ENCODE results near the gene HLTF.

The HLTF gene

GRCh38 chr3:149042789-149043386 lies 43.4 kb downstream of the HLTF start:
- Histone ChIP-seq H2BK5ac (ENCODE audit: low read length) (no peak overlapping the region), H3K18ac (ENCODE audit: low read length) (no peak overlapping the region), H3K4ac (ENCODE audit: low read length) (no peak overlapping the region), H3K4me2 (ENCODE audit: insufficient read depth, low read length, poor library complexity, severe bottlenecking) (no peak overlapping the region), H3K79me1 (ENCODE audit: low read depth, low read length) (no peaks in the 10 kb centered on the region), H3K4me3 (ENCODE audit: low read length in 2 of 2) (no peak overlapping the region), H3K36me3 (replicated peaks in 1 of 2; ENCODE audit: control insufficient read depth in 2 of 2, insufficient read depth in 2 of 2, low read length in 2 of 2) (peaks cover 3 to 100% of the 10 kb centered on the region in 2 donors), H2BK15ac (ENCODE audit: low read length) (no peak overlapping the region), H2AK5ac (ENCODE audit: low read depth, low read length) (no peak overlapping the region), H3K23ac (ENCODE audit: low read depth, low read length, poor library complexity) (no peak overlapping the region), H3K9me3 (replicated peaks in 1 of 2; ENCODE audit: control insufficient read depth in 2 of 2, insufficient read depth in 1 of 2, low read depth in 1 of 2, low read length in 2 of 2) (no peaks in the 10 kb centered on the region), H3K27me3 (ENCODE audit: control insufficient read depth in 3 of 3, insufficient read depth in 3 of 3, low read depth in 1 of 3, low read length in 3 of 3) (no peaks in the 10 kb centered on the region), H3K4me1 (ENCODE audit: control insufficient read depth in 2 of 2, insufficient read depth in 1 of 2, low read depth in 1 of 2, low read length in 2 of 2) (no peaks in the 10 kb centered on the region), H3K14ac (ENCODE audit: low read length) (no peak overlapping the region), H3K27ac (replicated peaks; ENCODE audit: low read length) (no peak overlapping the region), H3K9ac (ENCODE audit: low read depth, low read length, poor library complexity) (no peak overlapping the region), H2BK12ac (ENCODE audit: low read length) (no peak overlapping the region), H4K8ac (ENCODE audit: low read depth, low read length) (no peak overlapping the region), H2BK120ac (ENCODE audit: low read depth, low read length) (no peak overlapping the region), H4K91ac (ENCODE audit: low read depth, low read length, poor library complexity) (no peak overlapping the region), H2AFZ (ENCODE audit: low read length) (no peak overlapping the region)
- DNase-seq (ENCODE audit: low spot score): no peak
- no CpG with 5 or more reads among the region's 1 CpG for WGBS, 2 donors (ENCODE audit: extremely low coverage in 2 of 2, insufficient read length in 2 of 2, insufficient replicate concordance in 1 of 2)

DNA sequence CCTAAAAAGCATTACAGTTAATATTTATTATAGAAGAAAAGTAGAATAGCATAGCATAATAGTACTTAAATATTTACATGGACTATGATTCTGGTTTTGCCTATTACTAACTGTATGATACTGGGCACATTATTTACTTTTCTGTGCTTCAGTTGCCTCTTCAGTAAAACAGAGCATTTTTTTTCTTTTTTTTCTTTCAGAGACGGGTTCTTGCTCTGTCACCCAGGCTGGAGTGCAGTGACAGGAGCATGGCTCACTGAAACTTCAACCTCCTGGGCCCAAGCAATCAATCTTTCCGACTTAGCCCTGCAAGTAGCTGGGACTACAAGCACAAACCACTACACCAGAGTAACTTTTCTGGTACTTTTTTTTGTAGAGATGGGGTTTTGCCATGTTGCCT lies 48.0 kb downstream of the HLTF start:
- Histone ChIP-seq H3K23ac (ENCODE audit: low read depth, low read length, poor library complexity) (no peak overlapping the region), H3K4ac (ENCODE audit: low read length) (no peak overlapping the region), H3K4me1 (ENCODE audit: control insufficient read depth in 2 of 2, insufficient read depth in 1 of 2, low read depth in 1 of 2, low read length in 2 of 2) (no peaks in the 10 kb centered on the region), H3K79me1 (ENCODE audit: low read depth, low read length) (no peaks in the 10 kb centered on the region), H3K36me3 (replicated peaks in 1 of 2; ENCODE audit: control insufficient read depth in 2 of 2, insufficient read depth in 2 of 2, low read length in 2 of 2) (peaks cover 6 to 92% of the 10 kb centered on the region in 2 donors), H2BK120ac (ENCODE audit: low read depth, low read length) (no peak overlapping the region), H4K91ac (ENCODE audit: low read depth, low read length, poor library complexity) (no peak overlapping the region), H2AK5ac (ENCODE audit: low read depth, low read length) (no peak overlapping the region), H2BK5ac (ENCODE audit: low read length) (no peak overlapping the region), H3K18ac (ENCODE audit: low read length) (no peak overlapping the region), H3K4me3 (ENCODE audit: low read length in 2 of 2) (no peak overlapping the region), H3K27me3 (ENCODE audit: control insufficient read depth in 3 of 3, insufficient read depth in 3 of 3, low read depth in 1 of 3, low read length in 3 of 3) (no peaks in the 10 kb centered on the region), H3K27ac (replicated peaks; ENCODE audit: low read length) (no peak overlapping the region), H3K4me2 (ENCODE audit: insufficient read depth, low read length, poor library complexity, severe bottlenecking) (no peak overlapping the region), H2BK15ac (ENCODE audit: low read length) (no peak overlapping the region), H2BK12ac (ENCODE audit: low read length) (no peak overlapping the region), H4K8ac (ENCODE audit: low read depth, low read length) (no peak overlapping the region), H3K14ac (ENCODE audit: low read length) (no peak overlapping the region), H3K9ac (ENCODE audit: low read depth, low read length, poor library complexity) (no peak overlapping the region), H3K9me3 (replicated peaks in 1 of 2; ENCODE audit: control insufficient read depth in 2 of 2, insufficient read depth in 1 of 2, low read depth in 1 of 2, low read length in 2 of 2) (no peaks in the 10 kb centered on the region), H2AFZ (ENCODE audit: low read length) (no peak overlapping the region)
- DNase-seq (ENCODE audit: low spot score): no peak
- no CpG with 5 or more reads among the region's 2 CpGs for WGBS, 2 donors (ENCODE audit: extremely low coverage in 2 of 2, insufficient read length in 2 of 2, insufficient replicate concordance in 1 of 2)

DNA sequence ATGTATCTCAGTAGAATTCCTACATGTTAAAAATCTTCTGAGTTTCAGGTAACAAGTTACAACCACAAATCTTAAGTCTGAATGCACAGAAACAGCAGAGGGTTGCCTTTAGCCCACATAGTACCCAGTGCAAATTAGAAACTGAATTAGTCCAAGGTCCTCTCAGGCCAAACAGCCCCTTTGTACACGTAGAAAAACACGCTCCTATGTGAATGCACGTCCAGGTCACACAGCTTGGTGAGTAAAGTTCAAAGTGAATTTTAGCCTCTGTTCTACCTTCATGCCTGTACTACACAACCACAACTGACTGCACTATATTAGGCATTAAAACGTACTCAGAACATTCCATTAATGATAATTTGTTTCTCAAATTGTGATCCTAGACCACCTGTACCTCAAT lies 48.6 kb downstream of the HLTF start:
- Histone ChIP-seq H3K4me2 (ENCODE audit: insufficient read depth, low read length, poor library complexity, severe bottlenecking) (no peak overlapping the region), H3K79me1 (ENCODE audit: low read depth, low read length) (no peaks in the 10 kb centered on the region)
- no CpG with 5 or more reads among the region's 4 CpGs for WGBS, 2 donors (ENCODE audit: extremely low coverage in 2 of 2, insufficient read length in 2 of 2, insufficient replicate concordance in 1 of 2)

GRCh38 chr3:149031096-149031495 lies 55.2 kb downstream of the HLTF start:
- Histone ChIP-seq H3K4me1 (ENCODE audit: control insufficient read depth in 2 of 2, insufficient read depth in 1 of 2, low read depth in 1 of 2, low read length in 2 of 2) (no peaks in the 10 kb centered on the region), H4K91ac (ENCODE audit: low read depth, low read length, poor library complexity) (no peak overlapping the region), H3K36me3 (replicated peaks in 1 of 2; ENCODE audit: control insufficient read depth in 2 of 2, insufficient read depth in 2 of 2, low read length in 2 of 2) (peaks cover 2 to 93% of the 10 kb centered on the region in 2 donors), H2AK5ac (ENCODE audit: low read depth, low read length) (no peak overlapping the region), H3K23ac (ENCODE audit: low read depth, low read length, poor library complexity) (no peak overlapping the region), H2AFZ (ENCODE audit: low read length) (no peak overlapping the region), H3K27ac (replicated peaks; ENCODE audit: low read length) (no peak overlapping the region), H3K9me3 (replicated peaks in 1 of 2; ENCODE audit: control insufficient read depth in 2 of 2, insufficient read depth in 1 of 2, low read depth in 1 of 2, low read length in 2 of 2) (peaks cover 0 to 2% of the 10 kb centered on the region in 2 donors), H2BK12ac (ENCODE audit: low read length) (no peak overlapping the region), H3K9ac (ENCODE audit: low read depth, low read length, poor library complexity) (no peak overlapping the region), H3K27me3 (ENCODE audit: control insufficient read depth in 3 of 3, insufficient read depth in 3 of 3, low read depth in 1 of 3, low read length in 3 of 3) (no peaks in the 10 kb centered on the region), H4K8ac (ENCODE audit: low read depth, low read length) (no peak overlapping the region), H2BK120ac (ENCODE audit: low read depth, low read length) (no peak overlapping the region), H3K4me2 (ENCODE audit: insufficient read depth, low read length, poor library complexity, severe bottlenecking) (no peak overlapping the region), H3K4me3 (ENCODE audit: low read length in 2 of 2) (no peak overlapping the region), H3K18ac (ENCODE audit: low read length) (no peak overlapping the region), H3K14ac (ENCODE audit: low read length) (no peak overlapping the region), H2BK15ac (ENCODE audit: low read length) (no peak overlapping the region), H3K79me1 (ENCODE audit: low read depth, low read length) (no peaks in the 10 kb centered on the region), H2BK5ac (ENCODE audit: low read length) (no peak overlapping the region), H3K4ac (ENCODE audit: low read length) (no peak overlapping the region)
- WGBS, 2 donors (ENCODE audit: extremely low coverage in 2 of 2, insufficient read length in 2 of 2, insufficient replicate concordance in 1 of 2): no CpG with 5 or more reads among the region's 2 CpGs
- DNase-seq (ENCODE audit: low spot score): no peak

More for the DNA sequence above, 48.6 kb downstream of the HLTF start:
- no peak overlapping the region for H3K4me3 ChIP-seq (ENCODE audit: low read length in 2 of 2)
- H3K9ac ChIP-seq (ENCODE audit: low read depth, low read length, poor library complexity): no peak overlapping the region
- H2BK120ac ChIP-seq (ENCODE audit: low read depth, low read length): no peak overlapping the region
- no peak overlapping the region for H2BK5ac ChIP-seq (ENCODE audit: low read length)
- H3K4ac ChIP-seq (ENCODE audit: low read length): no peak overlapping the region
- H3K18ac ChIP-seq (ENCODE audit: low read length): no peak overlapping the region
- H3K36me3 ChIP-seq (replicated peaks in 1 of 2; ENCODE audit: control insufficient read depth in 2 of 2, insufficient read depth in 2 of 2, low read length in 2 of 2): peaks cover 6 to 92% of the 10 kb centered on the region in 2 donors
- H3K27ac ChIP-seq (replicated peaks; ENCODE audit: low read length): no peak overlapping the region
- H3K27me3 ChIP-seq (ENCODE audit: control insufficient read depth in 3 of 3, insufficient read depth in 3 of 3, low read depth in 1 of 3, low read length in 3 of 3): no peaks in the 10 kb centered on the region
- H3K14ac ChIP-seq (ENCODE audit: low read length): no peak overlapping the region
- no peak for DNase-seq (ENCODE audit: low spot score)
- no peaks in the 10 kb centered on the region for H3K4me1 ChIP-seq (ENCODE audit: control insufficient read depth in 2 of 2, insufficient read depth in 1 of 2, low read depth in 1 of 2, low read length in 2 of 2)
- no peak overlapping the region for H3K23ac ChIP-seq (ENCODE audit: low read depth, low read length, poor library complexity)
- no peak overlapping the region for H2AFZ ChIP-seq (ENCODE audit: low read length)
- H2AK5ac ChIP-seq (ENCODE audit: low read depth, low read length): no peak overlapping the region
- H4K8ac ChIP-seq (ENCODE audit: low read depth, low read length): no peak overlapping the region
- no peaks in the 10 kb centered on the region for H3K9me3 ChIP-seq (replicated peaks in 1 of 2; ENCODE audit: control insufficient read depth in 2 of 2, insufficient read depth in 1 of 2, low read depth in 1 of 2, low read length in 2 of 2)
- no peak overlapping the region for H4K91ac ChIP-seq (ENCODE audit: low read depth, low read length, poor library complexity)
- no peak overlapping the region for H2BK12ac ChIP-seq (ENCODE audit: low read length)
- H2BK15ac ChIP-seq (ENCODE audit: low read length): no peak overlapping the region

Measured in neuronal stem cell (in vitro differentiated cells).